GM12864 (cell line): ENCODE results near the gene PGC.
A peak's percentile ranks its signal among the peaks of the same experiment; 100 is the strongest.

Experiments
- DNase-seq: peaks from one replicate; pipeline ENCODE4 v3.0.0-alpha.2; 2011; ENCODE audit warnings: low read depth
- H3K4me3 ChIP-seq: 2 replicates; pipeline ENCODE4 v1.5.1; 2011; ENCODE audit warnings: mild to moderate bottlenecking, low read depth, low read length, control low read depth
- TF ChIP-seq, protein P1 (sequence below): IDR thresholded peaks from 2 replicates; pipeline ENCODE4 v1.5.1; 2011; ENCODE audit warnings: low read depth, mild to moderate bottlenecking, moderate library complexity, low read length, control low read depth, inconsistent platforms; ENCODE audit errors: missing control alignments

The PGC gene

DNA sequence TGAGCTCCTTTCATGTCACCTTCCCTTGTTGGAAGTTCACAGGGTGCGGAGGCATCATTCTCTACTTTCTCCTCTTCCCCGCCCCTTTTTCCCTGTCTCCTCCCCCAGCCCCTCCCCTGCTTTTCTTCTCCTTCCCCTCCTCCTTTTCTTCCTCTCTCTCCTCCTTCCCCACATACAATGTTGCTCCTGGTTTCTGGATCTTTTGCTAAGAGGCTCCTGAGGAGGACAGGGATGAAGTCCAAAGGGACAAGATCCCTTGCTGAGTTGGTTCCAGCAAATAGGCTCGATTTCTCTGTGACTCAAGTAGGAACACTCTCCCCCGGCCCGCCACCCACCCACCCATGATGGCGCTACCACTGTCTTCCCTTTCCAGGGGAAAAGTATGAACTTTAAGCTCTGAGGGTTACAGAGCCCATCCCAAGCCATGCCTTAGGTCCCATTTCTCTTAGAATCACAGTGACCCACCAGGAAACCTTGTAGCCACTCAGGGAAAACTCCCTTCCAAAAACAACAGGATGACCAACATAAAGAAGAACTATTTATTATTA lies 10.9 kb downstream of the PGC start:
- TF ChIP-seq, protein P1, sequence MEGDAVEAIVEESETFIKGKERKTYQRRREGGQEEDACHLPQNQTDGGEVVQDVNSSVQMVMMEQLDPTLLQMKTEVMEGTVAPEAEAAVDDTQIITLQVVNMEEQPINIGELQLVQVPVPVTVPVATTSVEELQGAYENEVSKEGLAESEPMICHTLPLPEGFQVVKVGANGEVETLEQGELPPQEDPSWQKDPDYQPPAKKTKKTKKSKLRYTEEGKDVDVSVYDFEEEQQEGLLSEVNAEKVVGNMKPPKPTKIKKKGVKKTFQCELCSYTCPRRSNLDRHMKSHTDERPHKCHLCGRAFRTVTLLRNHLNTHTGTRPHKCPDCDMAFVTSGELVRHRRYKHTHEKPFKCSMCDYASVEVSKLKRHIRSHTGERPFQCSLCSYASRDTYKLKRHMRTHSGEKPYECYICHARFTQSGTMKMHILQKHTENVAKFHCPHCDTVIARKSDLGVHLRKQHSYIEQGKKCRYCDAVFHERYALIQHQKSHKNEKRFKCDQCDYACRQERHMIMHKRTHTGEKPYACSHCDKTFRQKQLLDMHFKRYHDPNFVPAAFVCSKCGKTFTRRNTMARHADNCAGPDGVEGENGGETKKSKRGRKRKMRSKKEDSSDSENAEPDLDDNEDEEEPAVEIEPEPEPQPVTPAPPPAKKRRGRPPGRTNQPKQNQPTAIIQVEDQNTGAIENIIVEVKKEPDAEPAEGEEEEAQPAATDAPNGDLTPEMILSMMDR, result no peak
- H3K4me3 ChIP-seq, result no peak overlapping the region

DNA sequence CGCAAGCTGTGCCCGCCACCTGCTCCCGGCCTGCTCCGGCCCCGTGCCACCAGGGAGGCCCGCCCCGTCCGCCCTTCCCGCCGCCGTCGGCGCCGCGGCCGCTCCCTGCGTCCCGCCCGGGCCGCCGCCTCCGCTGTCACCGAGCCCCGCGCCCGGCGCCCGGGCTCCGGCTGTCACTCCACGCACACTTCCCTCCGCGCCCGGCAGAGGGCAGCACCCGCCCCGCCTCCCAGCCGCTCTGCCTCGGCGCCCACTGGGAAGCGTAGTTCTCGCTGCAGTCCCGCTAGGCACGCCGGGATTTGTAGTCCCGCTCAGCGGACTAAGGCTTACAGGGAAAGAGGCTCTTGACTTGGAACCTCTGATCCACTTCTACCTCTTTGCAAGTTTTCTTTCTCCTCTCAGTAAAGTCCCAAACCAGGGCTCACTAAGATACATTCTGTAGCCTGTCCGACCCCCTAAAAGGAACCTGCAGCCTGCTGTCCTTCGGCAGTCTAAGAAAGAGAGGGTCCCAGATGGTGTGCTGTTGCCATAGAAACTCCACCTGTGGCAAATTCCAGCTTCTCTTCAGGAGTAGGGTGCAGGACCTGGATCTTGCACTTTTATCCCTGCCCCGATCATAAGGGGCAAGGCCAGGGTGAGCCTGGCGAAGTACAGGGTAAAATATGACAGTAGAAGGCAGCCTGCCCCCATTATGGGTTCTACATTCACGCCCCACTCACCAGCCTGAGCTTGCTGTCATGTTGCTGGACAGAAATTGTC lies 11.6 kb downstream of the PGC start, which contains the start of gene TFEB:
TSS of gene TFEB (minus strand) at position 182 of the 759 bp plus-strand sequence. CDS start 44,395 bp downstream, outside the sequence.
- no peak for DNase-seq
- H3K4me3 ChIP-seq, result peak within 1 kb of the TSS; percentile 79
- TF ChIP-seq, protein P1, result peak; percentile 81

More for the DNA sequence above, 10.9 kb downstream of the PGC start:
- DNase-seq, result no peak

DNA sequence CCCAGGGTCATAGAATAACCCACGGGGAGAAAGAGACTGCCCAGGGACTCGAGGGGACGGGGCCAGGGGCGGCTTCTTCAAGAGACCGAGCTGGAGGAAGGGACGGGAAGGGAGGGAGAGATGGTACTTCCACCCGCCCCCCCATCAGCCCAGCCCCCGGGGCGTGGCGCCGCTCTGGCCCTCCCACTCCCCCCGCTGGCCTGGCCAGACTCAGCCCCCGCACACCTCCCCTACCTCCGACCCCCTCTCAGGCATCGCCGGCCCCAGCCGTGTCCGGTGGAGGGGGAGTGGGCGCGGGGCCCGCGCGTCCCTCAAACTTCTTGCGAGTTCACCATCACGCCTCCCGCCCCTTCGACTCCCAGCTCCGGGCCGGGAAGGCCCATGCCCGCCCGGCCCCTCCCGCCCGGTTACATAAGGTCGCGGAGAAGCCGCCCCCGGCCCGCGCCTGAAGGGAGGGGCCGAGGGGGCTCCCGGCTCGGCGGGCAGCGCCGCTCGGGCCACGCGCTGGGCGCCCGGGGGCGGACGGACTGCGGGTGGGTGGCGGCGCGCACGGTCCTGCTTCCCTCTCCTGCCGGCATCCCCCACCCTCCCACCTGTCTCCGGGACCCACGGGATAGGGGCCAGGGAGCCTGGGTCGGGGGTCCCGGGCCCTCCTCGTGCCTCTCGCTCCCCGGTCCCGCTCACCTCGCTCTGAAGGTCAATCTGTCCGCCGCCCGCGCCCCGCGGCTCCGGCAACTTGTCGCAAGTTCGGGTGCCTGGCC lies 12.4 kb downstream of the PGC start:
- no peak for DNase-seq
- H3K4me3 ChIP-seq, result peak overlapping the region; percentile 79
- TF ChIP-seq, protein P1, result no peak

DNA sequence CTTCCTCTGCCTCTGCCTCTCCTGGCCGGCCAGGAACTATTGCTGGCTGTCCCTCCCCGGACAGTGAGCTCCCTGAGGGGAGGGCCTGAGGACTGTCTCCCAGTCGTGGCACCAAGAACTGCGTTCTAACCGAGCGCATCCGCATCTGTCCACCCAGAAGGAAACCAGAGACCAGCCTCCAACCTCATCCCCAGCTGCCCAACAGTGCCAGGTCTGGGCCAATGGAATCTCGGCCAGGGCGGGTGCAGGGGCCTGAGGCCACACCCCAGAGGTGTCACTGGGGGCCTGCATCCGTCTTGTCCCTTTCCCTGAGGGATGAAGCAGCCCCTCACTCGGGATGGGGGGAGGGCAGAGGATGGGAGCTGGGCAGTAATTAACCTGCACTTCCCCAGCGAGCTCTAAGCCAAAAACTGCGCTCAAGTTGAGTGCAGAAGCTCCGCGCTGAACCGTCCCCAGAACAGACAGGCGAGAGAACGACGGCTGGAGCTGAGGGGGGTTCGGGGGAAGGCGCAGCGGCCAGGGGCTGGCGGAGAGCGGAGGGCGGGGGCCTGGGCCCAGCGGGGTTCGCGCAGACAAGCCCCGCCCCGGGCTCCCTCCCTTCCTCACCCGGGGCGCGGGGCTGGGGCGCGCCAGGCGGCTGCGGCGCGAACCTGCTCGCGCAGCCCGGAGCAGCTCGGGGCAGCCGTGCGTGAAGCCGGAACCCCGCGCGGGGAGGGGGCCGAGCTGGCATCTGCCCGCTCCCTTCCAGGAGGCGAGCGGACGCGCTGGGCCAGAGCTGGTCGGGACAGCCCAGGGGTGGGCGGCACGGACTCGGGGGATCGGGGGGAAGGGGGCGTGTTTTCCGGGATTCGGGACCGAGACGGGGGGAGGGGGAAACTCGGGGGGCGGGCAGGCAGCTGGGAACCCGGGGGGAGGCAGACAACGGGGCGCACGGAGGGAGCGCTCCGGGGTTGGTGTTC lies 13.2 kb downstream of the PGC start:
- TF ChIP-seq, protein P1, result peak; percentile 16
- peak overlapping the region; percentile 79 for H3K4me3 ChIP-seq
- no peak for DNase-seq

DNA sequence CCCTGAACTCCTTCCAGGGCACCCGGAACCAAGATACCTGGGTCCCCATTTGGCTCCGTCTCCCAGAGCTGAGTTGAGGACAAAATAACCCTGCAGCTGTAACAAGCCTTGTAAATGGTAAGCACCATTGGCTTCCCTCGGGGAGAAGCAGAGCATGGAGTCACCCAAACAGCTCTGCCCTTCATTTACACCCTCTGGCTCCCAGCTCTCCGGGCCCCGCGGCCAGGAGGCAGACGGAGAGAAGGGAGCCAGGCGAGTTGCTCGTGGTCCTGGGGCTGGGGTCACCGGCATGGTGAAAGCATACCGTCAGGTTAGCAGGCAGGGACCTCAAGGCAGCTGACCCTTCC lies 13.9 kb downstream of the PGC start:
- TF ChIP-seq, protein P1, result no peak
- H3K4me3 ChIP-seq, result peak overlapping the region; percentile 79
- DNase-seq, result no peak
